SK-N-SH (cell line): ENCODE data around the gene KRTAP10-10. TPM values are rescaled to one million over a fixed set of nuclear protein-coding genes. Genes with fewer than 3 reads are reported as not detected.

Source experiments
- CTCF ChIA-PET: fragments of 300-600, 350-600 bp; formaldehyde crosslinking; extraction: SDS; loops from one replicate; lab custom pipeline; 2021; lab: Yijun Ruan, JAX
- POLR2A ChIA-PET: fragments of 350-600 bp; sonication (Branson Sonifier 250); formaldehyde crosslinking; extraction: SDS; loops from one replicate; lab custom pipeline; 2020; ENCODE audit warnings: antibody characterized with exemption, inconsistent platforms; lab: Yijun Ruan, JAX
- DNase-seq: peaks from one replicate; pipeline ENCODE4 v3.0.0; 2012
- H2AFZ ChIP-seq: fragments of 200-600 bp; sonication (generic); 2 replicates; pipeline ENCODE4 v1.8.1; 2016; ENCODE audit warnings: antibody characterized with exemption, mild to moderate bottlenecking, low read depth
- H3F3A ChIP-seq: fragments of 200-600 bp; sonication (generic); replicated peaks from 2 replicates; pipeline ENCODE3; 2016; ENCODE audit warnings: antibody characterized with exemption, mild to moderate bottlenecking; ENCODE audit not compliant: insufficient read depth
- H3K27ac ChIP-seq, 2 experiments: fragments of 200-500 bp in 1 of 2; fragments of 200-600 bp in 1 of 2; sonication (Bioruptor generic) in 1 of 2; sonication (generic), shearing (Covaris generic) in 1 of 2; 2 replicates each; pipeline versions ENCODE4 v1.5.1 to v1.6.1; 2014 to 2016; ENCODE audit warnings: low read depth in 2 of 2, inconsistent platforms in 1 of 2, low read length in 1 of 2, mild to moderate bottlenecking in 1 of 2, mixed read lengths in 1 of 2
- H3K27me3 ChIP-seq: fragments of 200-600 bp; sonication (generic), shearing (Covaris generic); 2 replicates; pipeline ENCODE4 v1.6.1; 2016; ENCODE audit warnings: mixed run types; ENCODE audit not compliant: insufficient read depth
- H3K36me3 ChIP-seq, 2 experiments: fragments of 200-500 bp in 1 of 2; fragments of 200-600 bp in 1 of 2; sonication (Bioruptor generic) in 1 of 2; sonication (generic) in 1 of 2; replicated peaks in 1 of 2; 2 replicates each; pipeline versions ENCODE3 to v1.5.1; 2014 to 2016; ENCODE audit warnings: low read length in 1 of 2, mild to moderate bottlenecking in 1 of 2; ENCODE audit not compliant: insufficient read depth in 2 of 2, control insufficient read depth in 1 of 2
- H3K4me1 ChIP-seq, 2 experiments: fragments of 200-500 bp in 1 of 2; fragments of 200-600 bp in 1 of 2; sonication (Bioruptor generic) in 1 of 2; sonication (generic), shearing (Covaris generic) in 1 of 2; 2 replicates each; pipeline versions ENCODE4 v1.5.1 to v1.6.1; 2014 to 2016; ENCODE audit warnings: low read depth in 1 of 2, low read length in 1 of 2, mixed run types in 1 of 2; ENCODE audit not compliant: insufficient read depth in 2 of 2, control insufficient read depth in 1 of 2
- H3K4me2 ChIP-seq: fragments of 200-600 bp; sonication (generic), shearing (Covaris generic); 2 replicates; pipeline ENCODE4 v1.6.1; 2017; ENCODE audit warnings: mixed run types
- H3K4me3 ChIP-seq, 2 experiments: fragments of 200-500 bp in 1 of 2; fragments of 200-600 bp in 1 of 2; sonication (Bioruptor generic) in 1 of 2; sonication (generic), shearing (Covaris generic) in 1 of 2; 2 replicates each; pipeline versions ENCODE4 v1.5.1 to v1.8.1; 2014 to 2016; ENCODE audit warnings: low read depth in 2 of 2, inconsistent platforms in 1 of 2, low read length in 1 of 2, mild to moderate bottlenecking in 1 of 2, mixed read lengths in 1 of 2, moderate library complexity in 1 of 2
- H3K79me2 ChIP-seq: fragments of 200-600 bp; sonication (generic); 2 replicates; pipeline ENCODE4 v1.8.1; 2017; ENCODE audit warnings: mild to moderate bottlenecking; ENCODE audit not compliant: insufficient read depth
- H3K9ac ChIP-seq: fragments of 200-600 bp; sonication (generic); 2 replicates; pipeline ENCODE4 v1.6.1; 2017; ENCODE audit warnings: mixed run types
- H3K9me2 ChIP-seq: fragments of 200-600 bp; sonication (generic); 2 replicates; pipeline ENCODE4 v1.6.1; 2017; ENCODE audit warnings: mixed run types
- H3K9me3 ChIP-seq: fragments of 200-600 bp; sonication (generic); 2 replicates; pipeline ENCODE4 v1.6.1; 2017; ENCODE audit warnings: mixed run types, mild to moderate bottlenecking, moderate library complexity
- H4K20me1 ChIP-seq: fragments of 200-600 bp; sonication (generic); 2 replicates; pipeline ENCODE4 v1.6.1; 2017; ENCODE audit warnings: mild to moderate bottlenecking, mixed run types; ENCODE audit not compliant: insufficient read depth
- CHD2 ChIP-seq: fragments of 150-350 bp; IDR thresholded peaks from 2 replicates; pipeline ENCODE4 v1.6.1; 2018; ENCODE audit warnings: low read length; ENCODE audit not compliant: partially characterized antibody
- ELF1 ChIP-seq: IDR thresholded peaks from 2 replicates; pipeline ENCODE4 v1.4.0; 2012
- EP300 ChIP-seq, 2 experiments: IDR thresholded peaks; 2 replicates each; pipeline versions ENCODE4 v1.4.0 to v1.6.1; 2012; ENCODE audit warnings: borderline replicate concordance in 1 of 2, low read depth in 1 of 2, low read length in 1 of 2
- EZH2phosphoT487 ChIP-seq: fragments of 200-600 bp; sonication (generic); IDR thresholded peaks from 2 replicates; pipeline ENCODE4 v1.6.1; 2017; ENCODE audit warnings: low read depth, mixed run types, mild to moderate bottlenecking, antibody characterized with exemption, moderate library complexity, borderline replicate concordance
- FOXJ3 ChIP-seq: sonication (generic); formaldehyde crosslinking; IDR thresholded peaks from 2 replicates; pipeline ENCODE4 v1.5.1; 2020; ENCODE audit warnings: mild to moderate bottlenecking, missing genetic modification reagents
- FOXM1 ChIP-seq: IDR thresholded peaks from 2 replicates; pipeline ENCODE4 v1.4.0; 2012; ENCODE audit warnings: low read depth, mild to moderate bottlenecking
- GABPA ChIP-seq: IDR thresholded peaks from 2 replicates; pipeline ENCODE4 v1.4.0; 2012; ENCODE audit warnings: low read depth, mild to moderate bottlenecking
- GATA2 ChIP-seq: sonication (generic); formaldehyde crosslinking; IDR thresholded peaks from 2 replicates; pipeline ENCODE4 v1.5.0; 2020; ENCODE audit warnings: mild to moderate bottlenecking, missing genetic modification reagents
- IRF3 ChIP-seq: fragments of 150-350 bp; IDR thresholded peaks from 2 replicates; pipeline ENCODE4 v1.6.1; 2016; ENCODE audit warnings: mild to moderate bottlenecking, low read depth, low read length
- NFIC ChIP-seq: IDR thresholded peaks from 2 replicates; pipeline ENCODE4 v1.4.0; 2012; ENCODE audit warnings: borderline replicate concordance
- NRF1 ChIP-seq: IDR thresholded peaks from 2 replicates; pipeline ENCODE4 v1.6.1; 2012; ENCODE audit warnings: low read depth, mild to moderate bottlenecking, low read length
- POLR2AphosphoS5 ChIP-seq: IDR thresholded peaks from 2 replicates; pipeline ENCODE4 v1.6.1; 2012; ENCODE audit warnings: low read depth, low read length
- RAD21 ChIP-seq: IDR thresholded peaks from 2 replicates; pipeline ENCODE4 v1.6.1; 2012; ENCODE audit warnings: mild to moderate bottlenecking, low read length
- RCOR1 ChIP-seq: fragments of 150-350 bp; IDR thresholded peaks from 2 replicates; pipeline ENCODE4 v1.6.1; 2017; ENCODE audit warnings: antibody characterized with exemption, low read length
- RFX5 ChIP-seq: IDR thresholded peaks from 2 replicates; pipeline ENCODE4 v1.6.1; 2012; ENCODE audit warnings: mild to moderate bottlenecking, improper control_type of control experiment, low read length
- RXRA ChIP-seq: IDR thresholded peaks from 2 replicates; pipeline ENCODE4 v1.4.0; 2012; ENCODE audit warnings: low read depth, mild to moderate bottlenecking, borderline replicate concordance
- TAF1 ChIP-seq: IDR thresholded peaks from 2 replicates; pipeline ENCODE4 v1.6.1; 2012; ENCODE audit warnings: low read depth, mild to moderate bottlenecking, low read length, moderate library complexity, borderline replicate concordance
- TCF12 ChIP-seq: IDR thresholded peaks from 2 replicates; pipeline ENCODE4 v1.4.0; 2012
- WGBS: methylation state at CpG from one replicate; pipeline ENCODE4 v1.1.6; 2017; ENCODE audit warnings: low lambda C conversion rate; 5-methylcytosine and 5-hydroxymethylcytosine counted together
- polyA plus RNA-seq, 3 experiments: library from polyadenylated mRNA; depleted of rRNA; stranded (reverse); fragments of >200 nt; gene quantifications; 2 replicates each; pipeline ENCODE4 v1.2.3, GENCODE V29; 2012
- TF ChIP-seq, protein P1 (sequence below): fragments of 150-350 bp; IDR thresholded peaks from 2 replicates; pipeline ENCODE4 v1.6.1; 2017; ENCODE audit warnings: antibody characterized with exemption, low read length, low read depth, borderline replicate concordance
- TF ChIP-seq, protein P2 (sequence below): IDR thresholded peaks from 2 replicates; pipeline ENCODE4 v1.4.0; 2012; ENCODE audit warnings: low read depth, borderline replicate concordance

KRTAP10-10 gene
- polyA plus RNA-seq, 1 of the 3 experiments (the other 2 are of a cell fraction): not detected

DNA sequence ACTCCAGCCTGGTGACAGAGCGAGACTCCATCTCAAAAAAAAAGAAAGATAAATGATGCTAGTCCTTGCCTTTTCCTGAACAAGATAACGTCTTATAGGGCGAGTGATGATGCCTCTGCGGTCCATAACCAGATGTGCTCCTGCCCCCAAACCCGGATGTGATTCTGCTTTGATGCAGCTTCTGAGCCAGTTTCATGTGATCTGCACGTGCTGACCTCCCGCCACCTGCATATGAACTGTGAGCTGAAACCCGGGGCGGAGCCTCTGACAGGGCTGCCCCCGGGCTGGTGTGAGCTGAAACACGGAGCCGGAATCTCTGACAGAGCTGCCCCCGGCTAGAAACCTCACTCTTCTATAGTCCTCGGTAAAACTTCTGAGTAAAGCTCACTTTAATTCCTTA lies 16.0 kb downstream of the KRTAP10-10 start:
- POLR2A ChIA-PET: no interaction called here

GRCh38 chr21:44653656-44654575 lies 16.8 kb downstream of the KRTAP10-10 start:
- ChIA-PET POLR2A (interaction anchor here (1.1 kb wide), 1 partner anchor 32 kb away, joined by 3 read pairs; no protein-coding TSS in a partner anchor), CTCF (interaction anchor here (0.6 to 0.9 kb wide), 2 partner anchors 23 to 122 kb away, joined by 3 read pairs; no protein-coding TSS in a partner anchor)
- H3K9me2 ChIP-seq: no peaks in the 10 kb centered on the region
- DNase-seq: no peak
- 29% methylated on average over 10 of the region's 17 CpGs for WGBS
- no peaks in the 10 kb centered on the region for H4K20me1 ChIP-seq
- H3K36me3 ChIP-seq: no peaks in the 10 kb centered on the region
- H3K4me2 ChIP-seq: no peak overlapping the region
- H3K4me3 ChIP-seq: no peak overlapping the region
- H3K27me3 ChIP-seq: peaks cover 40% of the 10 kb centered on the region
- no peak for TF ChIP-seq FOXJ3 (CRISPR knock-in tag)
- no peak for TF ChIP-seq POLR2AphosphoS5
- no peak for TF ChIP-seq EP300 (IDR thresholded peaks at IDR 0.05; ENCODE audit: borderline replicate concordance in 1 of 2, low read depth in 1 of 2, low read length in 1 of 2)
- TF ChIP-seq RAD21: no peak
- no peak for TF ChIP-seq GATA2 (CRISPR knock-in tag)
- no peak for TF ChIP-seq ELF1
- TF ChIP-seq RXRA: no peak
- no peak for TF ChIP-seq NFIC
- TF ChIP-seq RFX5: no peak
- no peak for TF ChIP-seq EZH2phosphoT487
- TF ChIP-seq, protein P1, sequence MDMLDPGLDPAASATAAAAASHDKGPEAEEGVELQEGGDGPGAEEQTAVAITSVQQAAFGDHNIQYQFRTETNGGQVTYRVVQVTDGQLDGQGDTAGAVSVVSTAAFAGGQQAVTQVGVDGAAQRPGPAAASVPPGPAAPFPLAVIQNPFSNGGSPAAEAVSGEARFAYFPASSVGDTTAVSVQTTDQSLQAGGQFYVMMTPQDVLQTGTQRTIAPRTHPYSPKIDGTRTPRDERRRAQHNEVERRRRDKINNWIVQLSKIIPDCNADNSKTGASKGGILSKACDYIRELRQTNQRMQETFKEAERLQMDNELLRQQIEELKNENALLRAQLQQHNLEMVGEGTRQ: no peak
- TF ChIP-seq RCOR1: no peak
- TF ChIP-seq, protein P2, sequence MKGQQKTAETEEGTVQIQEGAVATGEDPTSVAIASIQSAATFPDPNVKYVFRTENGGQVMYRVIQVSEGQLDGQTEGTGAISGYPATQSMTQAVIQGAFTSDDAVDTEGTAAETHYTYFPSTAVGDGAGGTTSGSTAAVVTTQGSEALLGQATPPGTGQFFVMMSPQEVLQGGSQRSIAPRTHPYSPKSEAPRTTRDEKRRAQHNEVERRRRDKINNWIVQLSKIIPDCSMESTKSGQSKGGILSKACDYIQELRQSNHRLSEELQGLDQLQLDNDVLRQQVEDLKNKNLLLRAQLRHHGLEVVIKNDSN: no peak
- no peaks in the 10 kb centered on the region for H3F3A ChIP-seq
- no peaks in the 10 kb centered on the region for H3K9me3 ChIP-seq
- H3K27ac ChIP-seq: no peak overlapping the region
- H2AFZ ChIP-seq: no peak overlapping the region
- H3K79me2 ChIP-seq: no peaks in the 10 kb centered on the region
- no peaks in the 10 kb centered on the region for H3K4me1 ChIP-seq
- H3K9ac ChIP-seq: no peak overlapping the region

More for the DNA sequence above, 16.0 kb downstream of the KRTAP10-10 start:
- H4K20me1 ChIP-seq: no peaks in the 10 kb centered on the region
- no peak overlapping the region for H3K4me2 ChIP-seq
- H3K9me2 ChIP-seq: no peaks in the 10 kb centered on the region
- no peak overlapping the region for H3K27ac ChIP-seq
- H3K4me3 ChIP-seq: no peak overlapping the region
- TF ChIP-seq IRF3 (no peak), FOXM1 (no peak), CHD2 (no peak), POLR2AphosphoS5 (no peak), GABPA (no peak), TAF1 (no peak), NRF1 (no peak), TCF12 (no peak)
- DNase-seq: no peak
- no peak overlapping the region for H3K9ac ChIP-seq
- no peaks in the 10 kb centered on the region for H3K9me3 ChIP-seq
- H3K4me1 ChIP-seq: no peaks in the 10 kb centered on the region
- H3K79me2 ChIP-seq: no peaks in the 10 kb centered on the region
- WGBS: 8% methylated on average over 8 of the region's 14 CpGs
- H2AFZ ChIP-seq: no peak overlapping the region
- H3K27me3 ChIP-seq: peaks cover 46% of the 10 kb centered on the region
- no peaks in the 10 kb centered on the region for H3K36me3 ChIP-seq
- H3F3A ChIP-seq: no peaks in the 10 kb centered on the region
- CTCF ChIA-PET: interaction anchor here (0.9 kb wide), 1 partner anchor 24 kb away, joined by 3 read pairs; no protein-coding TSS in a partner anchor
